Activated T-helper 17 cell treated with anti-CD3 and anti-CD28 coated beads, Interleukin-2, amount 50 U/mL, for 72 hours (primary cell): ENCODE data around the gene BAIAP2L2. TPM values are rescaled to one million over a fixed set of nuclear protein-coding genes. Genes with fewer than 3 reads are reported as not detected.
A peak's percentile ranks its signal among the peaks of the same experiment; 100 is the strongest.
"Not testable (repeated sequence)": the region's sequence is repeated elsewhere in the genome, so short reads cannot be mapped to it uniquely, and the experiment has no call there.

Source experiments
- ATAC-seq: fragments of 150-1000 bp; cut with Tn5 transposase; replicated peaks from 2 replicates; pipeline ENCODE4 v1.10.0; 2021; ENCODE audit warnings: mild to moderate bottlenecking, moderate library complexity
- H3K27ac Mint-ChIP-seq: one replicate; pipeline ENCODE4 v1.8.0; 2022; ENCODE audit warnings: mixed read lengths
- H3K27me3 Mint-ChIP-seq: one replicate; pipeline ENCODE4 v1.8.0; 2022; ENCODE audit warnings: mixed read lengths
- H3K36me3 Mint-ChIP-seq: one replicate; pipeline ENCODE4 v1.8.0; 2022; ENCODE audit warnings: low read depth, mild to moderate bottlenecking, mixed read lengths
- H3K4me1 Mint-ChIP-seq: one replicate; pipeline ENCODE4 v1.8.0; 2022; ENCODE audit warnings: mixed read lengths
- H3K4me3 Mint-ChIP-seq: one replicate; pipeline ENCODE4 v1.8.0; 2022; ENCODE audit warnings: mild to moderate bottlenecking, mixed read lengths
- H3K9me3 Mint-ChIP-seq: one replicate; pipeline ENCODE4 v1.8.0; 2022; ENCODE audit warnings: mixed read lengths
- total RNA-seq, 2 donors: library from RNA; stranded (reverse); gene quantifications; one replicate each; pipeline ENCODE4 v1.2.3, GENCODE V29; 2022

Gene BAIAP2L2
- total RNA-seq, result 1 to 10 TPM in 1 of 2 donors, under 1 TPM in 1; 0.84 to 2.1 TPM

DNA sequence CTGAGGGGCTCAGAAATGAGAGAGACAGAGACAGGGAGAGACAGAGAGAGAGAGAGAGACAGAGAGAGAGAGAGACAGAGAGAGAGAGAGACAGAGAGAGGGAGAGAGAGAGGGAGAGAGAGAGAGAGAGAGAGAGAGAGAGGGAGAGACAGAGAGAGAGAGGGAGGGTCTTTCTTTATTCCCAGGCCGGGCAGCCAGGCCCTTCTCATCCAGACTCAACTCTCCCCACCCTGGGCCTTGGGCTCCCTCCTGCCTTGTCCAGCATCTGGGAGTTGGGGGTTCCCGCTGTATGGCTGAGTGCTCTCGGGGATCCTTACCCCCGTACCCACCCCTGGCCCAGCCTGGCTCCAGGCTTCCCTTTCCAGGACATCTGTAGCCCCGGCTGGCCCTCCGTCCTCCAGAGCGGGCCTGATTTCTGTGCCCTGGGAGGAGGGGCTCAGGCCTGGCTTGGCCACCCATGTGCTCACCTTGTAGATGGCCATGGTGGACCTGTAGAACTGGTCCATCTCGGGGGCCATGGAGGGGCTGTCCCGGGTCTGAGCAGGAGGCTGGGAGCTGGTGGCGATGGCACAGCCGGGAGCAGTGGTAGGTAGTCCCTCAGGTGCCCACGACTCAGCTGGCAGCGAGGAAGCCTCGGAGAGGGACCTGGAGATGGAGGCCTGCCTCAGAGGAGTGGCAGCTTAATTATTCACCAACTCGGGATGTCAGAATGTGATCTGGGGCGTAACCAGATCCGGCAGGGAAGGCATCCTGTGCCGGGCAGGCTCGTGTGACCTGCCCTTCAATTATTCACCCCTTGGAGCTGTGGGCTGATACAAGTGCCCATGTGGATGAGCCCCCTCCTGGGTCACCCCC, at the start of gene BAIAP2L2:
BAIAP2L2 (minus strand) TSS at position 677 of the 855 bp plus-strand sequence; CDS start at position 518, 159 bp downstream.
- Mint-ChIP-seq H3K27me3 (no peaks in the 10 kb centered on the region), H3K4me3 (no peak within 1 kb of the TSS), H3K27ac (no peak within 1 kb of the TSS), H3K36me3 (peaks cover 6% of the 10 kb centered on the region), H3K9me3 (no peaks in the 10 kb centered on the region), H3K4me1 (peaks cover 5% of the 10 kb centered on the region)
- ATAC-seq, result no peak

DNA sequence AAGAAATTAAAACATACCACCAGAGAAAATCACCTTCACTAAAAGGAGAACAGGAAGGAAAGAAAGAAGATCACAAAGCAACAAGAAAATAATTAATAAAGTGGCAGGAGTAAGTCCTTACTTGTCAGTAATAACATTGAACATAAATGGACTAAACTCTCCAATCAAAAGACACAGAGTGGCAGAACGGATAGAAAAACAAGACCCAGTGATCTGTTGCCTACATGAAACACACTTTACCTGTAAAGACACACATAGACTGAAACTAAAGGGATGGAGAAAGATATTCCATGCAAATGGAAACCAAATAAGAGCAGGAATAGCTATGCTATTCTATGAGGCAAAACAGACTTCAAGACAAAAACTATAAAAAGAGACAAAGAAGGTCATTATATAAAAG, 45.2 kb upstream of the BAIAP2L2 start:
- Mint-ChIP-seq H3K27ac (no peak overlapping the region), H3K9me3 (no peaks in the 10 kb centered on the region), H3K27me3 (no peaks in the 10 kb centered on the region), H3K4me3 (no peak overlapping the region), H3K36me3 (no peaks in the 10 kb centered on the region), H3K4me1 (peaks cover 10% of the 10 kb centered on the region)
- ATAC-seq, result no peak

DNA sequence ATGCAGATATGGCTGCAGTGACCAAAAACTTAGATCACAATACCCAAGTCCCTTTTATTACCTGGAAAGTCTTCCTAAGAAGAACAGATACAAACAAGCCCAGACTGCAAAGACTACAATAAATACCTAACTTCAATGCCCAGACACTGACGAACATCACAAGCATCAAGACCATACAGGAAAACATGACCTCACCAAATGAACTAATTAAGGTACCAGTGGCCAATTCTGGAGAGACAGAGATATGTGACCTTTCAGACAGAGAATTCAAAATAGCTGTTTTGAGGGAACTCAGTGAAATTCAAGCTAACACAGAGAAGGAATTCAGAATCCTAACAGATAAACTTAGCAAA, 44.1 kb upstream of the BAIAP2L2 start:
- not testable (repeated sequence) for ATAC-seq, H3K4me3 Mint-ChIP-seq, H3K27ac Mint-ChIP-seq, H3K27me3 Mint-ChIP-seq, H3K36me3 Mint-ChIP-seq, H3K9me3 Mint-ChIP-seq
- peaks cover 10% of the 10 kb centered on the region for H3K4me1 Mint-ChIP-seq

GRCh38 chr22:38153821-38154562, 43.5 kb upstream of the BAIAP2L2 start:
- Mint-ChIP-seq H3K4me1 (peaks cover 10% of the 10 kb centered on the region), H3K9me3 (no peaks in the 10 kb centered on the region), H3K27ac (no peak overlapping the region), H3K27me3 (no peaks in the 10 kb centered on the region), H3K36me3 (no peaks in the 10 kb centered on the region), H3K4me3 (no peak overlapping the region)
- no peak for ATAC-seq

GRCh38 chr22:38151126-38151500, 40.6 kb upstream of the BAIAP2L2 start:
- peaks cover 19% of the 10 kb centered on the region for H3K4me1 Mint-ChIP-seq
- no peak overlapping the region for H3K4me3 Mint-ChIP-seq
- no peak overlapping the region for H3K27ac Mint-ChIP-seq
- H3K36me3 Mint-ChIP-seq, result no peaks in the 10 kb centered on the region
- no peaks in the 10 kb centered on the region for H3K27me3 Mint-ChIP-seq
- no peaks in the 10 kb centered on the region for H3K9me3 Mint-ChIP-seq
- no peak for ATAC-seq

GRCh38 chr22:38148245-38148644, 37.8 kb upstream of the BAIAP2L2 start:
- Mint-ChIP-seq H3K9me3 (no peaks in the 10 kb centered on the region), H3K27me3 (no peaks in the 10 kb centered on the region), H3K4me3 (peak overlapping the region; percentile 47), H3K4me1 (peaks cover 17% of the 10 kb centered on the region), H3K27ac (peak overlapping the region; percentile 58), H3K36me3 (peaks cover 10% of the 10 kb centered on the region)
- no peak for ATAC-seq

GRCh38 chr22:38146166-38146565, 35.7 kb upstream of the BAIAP2L2 start:
- H3K27me3 Mint-ChIP-seq, ATAC-seq, H3K9me3 Mint-ChIP-seq, H3K4me3 Mint-ChIP-seq, H3K27ac Mint-ChIP-seq: not testable (repeated sequence)
- peaks cover 13% of the 10 kb centered on the region for H3K4me1 Mint-ChIP-seq
- H3K36me3 Mint-ChIP-seq, result peaks cover 22% of the 10 kb centered on the region

DNA sequence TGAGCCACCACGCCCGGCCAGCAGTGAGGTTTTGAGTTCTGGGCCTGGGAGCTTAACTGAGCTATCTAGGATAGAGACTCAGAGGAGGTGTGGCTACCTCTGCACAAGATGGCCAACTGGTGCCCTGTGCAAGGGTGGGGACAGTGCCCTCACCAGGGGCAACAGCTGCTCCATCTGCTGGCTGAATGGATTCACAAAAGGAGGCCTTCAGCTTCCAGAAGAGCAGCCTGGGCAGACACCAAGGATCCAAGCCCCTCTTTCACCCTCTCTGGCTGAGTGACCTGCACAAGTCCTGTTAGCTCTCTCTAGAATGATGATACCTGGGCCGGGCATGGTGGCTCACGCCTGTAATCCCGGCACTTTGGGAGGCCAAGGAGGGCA, 33.5 kb upstream of the BAIAP2L2 start:
- no peak overlapping the region for H3K4me3 Mint-ChIP-seq
- H3K27me3 Mint-ChIP-seq, result no peaks in the 10 kb centered on the region
- H3K27ac Mint-ChIP-seq, result no peak overlapping the region
- peaks cover 13% of the 10 kb centered on the region for H3K4me1 Mint-ChIP-seq
- ATAC-seq, result no peak
- no peaks in the 10 kb centered on the region for H3K9me3 Mint-ChIP-seq
- H3K36me3 Mint-ChIP-seq, result peaks cover 38% of the 10 kb centered on the region

GRCh38 chr22:38142606-38143005, 32.1 kb upstream of the BAIAP2L2 start:
- H3K27ac Mint-ChIP-seq, result peak overlapping the region; percentile 20
- ATAC-seq, result no peak
- H3K4me3 Mint-ChIP-seq, result no peak overlapping the region
- peaks cover 52% of the 10 kb centered on the region for H3K36me3 Mint-ChIP-seq
- H3K27me3 Mint-ChIP-seq, result no peaks in the 10 kb centered on the region
- no peaks in the 10 kb centered on the region for H3K9me3 Mint-ChIP-seq
- H3K4me1 Mint-ChIP-seq, result peaks cover 6% of the 10 kb centered on the region

DNA sequence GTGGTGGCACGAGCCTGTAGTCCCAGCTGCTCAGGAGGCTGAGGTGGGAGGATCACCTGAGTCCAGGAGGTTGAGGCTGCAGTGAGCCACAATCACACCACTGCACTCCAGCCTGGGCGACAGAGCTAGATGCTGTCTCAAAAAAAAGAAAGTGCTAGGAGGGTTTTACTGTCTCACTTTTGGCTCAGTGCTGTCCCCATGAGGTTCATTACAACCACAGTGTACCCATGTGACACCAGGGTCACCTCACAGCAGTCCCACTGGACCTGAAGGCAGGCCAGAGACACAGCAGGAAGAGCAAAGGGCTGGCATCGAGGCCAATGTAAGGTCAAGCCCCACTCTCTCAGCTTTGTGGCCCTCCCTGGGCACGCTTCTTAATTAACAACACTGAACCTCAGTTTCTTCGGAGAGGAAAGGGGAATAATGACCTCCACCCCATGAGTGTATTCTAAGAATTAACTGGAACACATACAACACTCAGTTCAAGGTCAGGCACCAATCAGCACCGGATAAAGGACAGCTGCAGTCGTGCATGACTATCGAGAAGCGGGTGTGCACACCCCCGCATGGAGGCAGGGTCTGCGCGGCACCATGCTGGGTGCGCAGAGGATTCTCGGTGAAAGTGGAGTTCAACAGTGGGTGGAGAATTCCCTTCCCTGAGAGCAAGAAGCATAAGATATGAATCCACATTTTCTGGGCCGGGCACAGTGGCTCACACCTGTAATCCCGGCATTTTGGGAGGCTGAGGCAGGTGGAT, 30.9 kb upstream of the BAIAP2L2 start:
- no peak overlapping the region for H3K27ac Mint-ChIP-seq

GRCh38 chr22:38139901-38140300, 29.4 kb upstream of the BAIAP2L2 start:
- no peak overlapping the region for H3K4me3 Mint-ChIP-seq
- H3K27me3 Mint-ChIP-seq, result no peaks in the 10 kb centered on the region
- H3K36me3 Mint-ChIP-seq, result peaks cover 66% of the 10 kb centered on the region
- peaks cover 4% of the 10 kb centered on the region for H3K4me1 Mint-ChIP-seq
- no peaks in the 10 kb centered on the region for H3K9me3 Mint-ChIP-seq
- ATAC-seq, result no peak
- H3K27ac Mint-ChIP-seq, result no peak overlapping the region

More for the DNA sequence above, 30.9 kb upstream of the BAIAP2L2 start:
- Mint-ChIP-seq H3K4me3 (no peak overlapping the region), H3K36me3 (peaks cover 55% of the 10 kb centered on the region), H3K27me3 (no peaks in the 10 kb centered on the region), H3K4me1 (peaks cover 4% of the 10 kb centered on the region), H3K9me3 (no peaks in the 10 kb centered on the region)
- no peak for ATAC-seq

- no peak overlapping the region for H3K27ac Mint-ChIP-seq
- H3K36me3 Mint-ChIP-seq, result peaks cover 69% of the 10 kb centered on the region
- H3K4me3 Mint-ChIP-seq, result no peak overlapping the region
Observed at GRCh38 chr22:38138961-38139360, 28.5 kb upstream of the BAIAP2L2 start.

DNA sequence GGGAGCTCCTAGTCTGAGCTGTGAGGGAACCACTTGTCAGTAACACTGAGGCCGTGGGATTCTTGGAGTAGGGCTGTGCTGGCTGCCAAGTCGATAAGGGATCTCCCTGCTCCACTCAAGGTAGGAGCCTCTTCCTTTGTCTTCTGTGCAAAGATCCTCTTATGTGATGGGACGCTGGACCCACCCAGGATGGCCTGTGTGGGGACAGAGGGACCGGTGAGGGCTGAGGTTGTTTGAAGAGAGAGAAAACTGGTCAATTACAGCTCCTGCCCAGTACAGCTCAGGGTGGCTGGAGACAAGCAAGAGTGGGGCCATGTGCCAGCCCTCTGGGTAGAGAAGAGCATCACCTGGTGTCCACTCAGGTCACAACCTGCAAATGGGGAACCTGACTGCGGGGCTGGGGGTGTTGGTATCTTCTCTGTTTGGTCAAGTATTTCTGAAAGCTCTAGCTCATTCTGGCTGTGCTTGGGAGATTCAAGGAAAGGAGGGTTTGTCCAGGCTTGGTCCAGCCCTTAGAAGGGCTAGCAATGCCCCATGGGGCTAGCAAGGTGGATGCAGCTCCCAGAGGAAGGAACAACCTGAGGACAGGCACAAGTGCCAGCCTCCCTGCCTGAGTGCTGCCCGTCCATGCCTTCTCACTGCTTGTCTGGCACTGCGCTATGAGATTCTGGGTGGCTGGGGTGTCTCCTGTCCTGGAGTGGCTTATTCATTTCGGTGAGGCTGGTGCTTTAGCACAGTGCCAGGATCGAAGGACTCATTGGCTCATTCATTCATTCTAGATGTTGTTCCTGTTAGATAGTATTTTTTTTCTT, 27.6 kb upstream of the BAIAP2L2 start:
- ATAC-seq, result no peak
- peak overlapping the region; percentile 50 for H3K27ac Mint-ChIP-seq
- no peaks in the 10 kb centered on the region for H3K9me3 Mint-ChIP-seq
- H3K4me1 Mint-ChIP-seq, result no peaks in the 10 kb centered on the region
- H3K36me3 Mint-ChIP-seq, result peaks cover 63% of the 10 kb centered on the region
- no peaks in the 10 kb centered on the region for H3K27me3 Mint-ChIP-seq
- H3K4me3 Mint-ChIP-seq, result no peak overlapping the region

More at GRCh38 chr22:38138961-38139360, 28.5 kb upstream of the BAIAP2L2 start:
- no peaks in the 10 kb centered on the region for H3K9me3 Mint-ChIP-seq
- H3K27me3 Mint-ChIP-seq, result no peaks in the 10 kb centered on the region
- ATAC-seq, result no peak
- peaks cover 4% of the 10 kb centered on the region for H3K4me1 Mint-ChIP-seq

DNA sequence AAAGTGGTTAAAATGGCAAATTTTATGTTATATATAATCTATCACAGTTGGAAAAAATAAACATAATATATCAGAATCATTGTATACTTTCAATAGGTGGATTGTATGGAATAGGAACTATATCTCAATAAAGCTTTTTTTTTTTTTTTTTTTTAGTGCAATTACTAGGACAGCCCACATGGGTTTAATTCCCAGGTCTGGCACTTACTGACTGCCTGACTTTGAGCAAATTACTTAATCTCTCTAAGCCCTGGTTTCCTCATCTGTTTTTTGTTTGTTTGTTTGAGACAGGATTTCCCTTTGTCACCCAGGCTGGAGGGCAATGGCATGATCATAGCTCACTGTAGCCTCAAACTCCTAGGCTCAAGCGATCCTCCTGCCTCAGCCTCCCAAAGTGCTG, 26.1 kb upstream of the BAIAP2L2 start:
- ATAC-seq, result no peak
- peaks cover 61% of the 10 kb centered on the region for H3K36me3 Mint-ChIP-seq
- no peak overlapping the region for H3K4me3 Mint-ChIP-seq
- H3K4me1 Mint-ChIP-seq, result no peaks in the 10 kb centered on the region
- H3K9me3 Mint-ChIP-seq, result no peaks in the 10 kb centered on the region
- no peak overlapping the region for H3K27ac Mint-ChIP-seq
- no peaks in the 10 kb centered on the region for H3K27me3 Mint-ChIP-seq
